ENCODE measurements around the gene CRABP2.

- TF ChIP-seq EZH2phosphoT487 (IDR thresholded peaks at IDR 0.05; ENCODE audit: borderline replicate concordance, low read depth) (no peak), YY1 (IDR thresholded peaks at IDR 0.05; ENCODE audit: low read depth) (no peak), CTCF (IDR thresholded peaks at IDR 0.05) (no peak), FOSL2 (IDR thresholded peaks at IDR 0.05; ENCODE audit: borderline replicate concordance, low read depth) (no peak), ELF1 (IDR thresholded peaks at IDR 0.05) (no peak), SIN3A (IDR thresholded peaks at IDR 0.05; ENCODE audit: borderline replicate concordance, low read depth, low read length) (no peak)
These were observed 36.6 kb upstream of the CRABP2 start for GRCh38 chr1:156742017-156742416.

All from SK-N-SH (cell line).